Activated CD4-positive, alpha-beta memory T cell treated with anti-CD3 and anti-CD28 coated beads for 36 hours (primary cell): Measurements from ENCODE around the gene GCN1. TPM values are rescaled to one million over a fixed set of nuclear protein-coding genes. Genes with fewer than 3 reads are reported as not detected.

Source experiments
- CTCF ChIA-PET: fragments of 350-600 bp; sonication (Branson Sonifier 250); formaldehyde crosslinking; loops from one replicate; lab custom pipeline; 2021; ENCODE audit warnings: antibody characterized with exemption, inconsistent platforms; lab: Charles Lee
- POLR2A ChIA-PET: fragments of 350-600 bp; sonication (Branson Sonifier 250); formaldehyde crosslinking; loops from one replicate; lab custom pipeline; 2021; ENCODE audit warnings: antibody characterized with exemption; lab: Charles Lee
- DNase-seq: peaks from one replicate; pipeline ENCODE4 v3.0.0-alpha.2; 2020
- H3K27ac Mint-ChIP-seq: one replicate; pipeline ENCODE4 v1.8.0; 2021; ENCODE audit warnings: mixed read lengths
- H3K27me3 Mint-ChIP-seq: one replicate; pipeline ENCODE4 v1.8.0; 2021; ENCODE audit warnings: mixed read lengths
- H3K36me3 Mint-ChIP-seq: one replicate; pipeline ENCODE4 v1.8.0; 2021; ENCODE audit warnings: mixed read lengths
- H3K4me1 Mint-ChIP-seq: one replicate; pipeline ENCODE4 v1.8.0; 2021; ENCODE audit warnings: low read depth, mixed read lengths
- H3K4me3 Mint-ChIP-seq: one replicate; pipeline ENCODE4 v1.8.0; 2021; ENCODE audit warnings: mild to moderate bottlenecking, mixed read lengths
- H3K9me3 Mint-ChIP-seq: one replicate; pipeline ENCODE4 v1.8.0; 2021; ENCODE audit warnings: mixed read lengths
- intact Hi-C: fragments of 100-400 bp; cut with micrococcal nuclease; formaldehyde crosslinking; loops from one replicate; pipeline ENCODE4 v1.15.1; 2023
- total RNA-seq, 2 experiments: library from RNA; stranded (reverse); gene quantifications; one replicate each; pipeline ENCODE4 v1.2.3, GENCODE V29; 2021

GCN1 gene
- total RNA-seq, 2 experiments from 2014 or later = 121 TPM

DNA sequence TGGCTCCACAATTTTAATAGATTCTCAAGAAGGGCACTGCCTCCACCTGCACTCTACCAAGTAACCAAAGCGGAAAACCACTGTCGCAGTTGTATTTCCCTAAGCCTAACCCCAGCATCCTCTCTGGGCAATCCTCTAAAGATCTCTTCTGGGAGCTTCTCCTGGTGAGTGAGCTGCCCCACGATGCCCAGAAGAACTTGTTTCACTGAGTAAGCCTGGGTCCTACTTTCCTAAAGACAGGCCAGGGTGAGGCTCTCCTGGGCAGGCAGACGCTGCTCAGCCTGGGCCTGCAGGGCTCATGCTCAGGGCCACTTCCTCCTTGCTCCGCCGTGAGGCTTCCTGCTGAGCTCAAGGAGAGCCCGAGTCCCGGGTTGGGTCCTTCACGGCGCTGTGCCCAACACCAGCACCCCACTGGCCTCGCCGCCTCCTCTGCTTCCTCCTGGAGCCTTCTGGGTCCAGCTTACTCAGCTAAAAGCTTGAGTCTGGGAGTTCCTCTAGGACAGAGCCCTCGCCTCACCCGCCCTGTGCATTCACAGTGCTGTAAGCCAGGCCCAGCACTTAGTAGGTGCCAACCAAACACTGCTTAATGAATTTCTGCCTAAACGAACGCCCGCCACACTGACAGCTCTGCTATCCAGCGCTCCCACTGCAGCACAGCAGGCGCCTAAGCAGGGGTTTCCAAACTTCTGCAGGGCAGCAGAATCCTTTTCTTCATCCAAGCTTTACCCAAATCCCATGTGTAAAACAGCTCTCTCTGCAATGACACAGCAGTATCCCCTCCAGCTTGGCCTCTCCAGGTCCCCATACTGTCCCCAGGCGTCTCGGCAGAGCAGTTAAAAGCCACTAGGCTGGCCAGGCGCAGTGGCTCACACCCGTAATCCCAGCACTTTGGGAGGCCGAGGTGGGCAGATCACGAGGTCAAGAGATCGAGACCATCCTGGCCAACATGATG lies 83.7 kb downstream of the GCN1 start:
- Mint-ChIP-seq H3K36me3 (peaks cover 35% of the 10 kb centered on the region), H3K27ac (peak overlapping the region; percentile 86), H3K9me3 (no peaks in the 10 kb centered on the region), H3K4me1 (peaks cover 63% of the 10 kb centered on the region), H3K27me3 (no peaks in the 10 kb centered on the region), H3K4me3 (peak overlapping the region; percentile 34)
- intact Hi-C loops = no loop called here
- CTCF ChIA-PET = interaction anchor here (0.7 to 1.7 kb wide), 2 partner anchors 11 to 24 kb away, joined by 3 to 7 read pairs; no protein-coding TSS in a partner anchor
- peak; percentile 69 for DNase-seq
- POLR2A ChIA-PET = interaction anchor here (1.0 to 2.3 kb wide), 8 partner anchors 9 to 181 kb away, joined by 3 to 5 read pairs (median 4); partner anchors contain the start of genes RNU4-2 and RPLP0

- H3K27me3 Mint-ChIP-seq = no peaks in the 10 kb centered on the region
- DNase-seq = no peak
- peaks cover 35% of the 10 kb centered on the region for H3K36me3 Mint-ChIP-seq
- ChIA-PET CTCF (interaction anchor here (1.7 kb wide), 1 partner anchor 23 kb away, joined by 7 read pairs; no protein-coding TSS in a partner anchor), POLR2A (interaction anchor here (0.6 to 1.1 kb wide), 3 partner anchors 13 to 230 kb away, joined by 3 to 4 read pairs (median 3); no protein-coding TSS in a partner anchor)
- no peak overlapping the region for H3K27ac Mint-ChIP-seq
- no peaks in the 10 kb centered on the region for H3K9me3 Mint-ChIP-seq
- H3K4me1 Mint-ChIP-seq = peaks cover 58% of the 10 kb centered on the region
- no peak overlapping the region for H3K4me3 Mint-ChIP-seq
- intact Hi-C loops = no loop called here
Observed at GRCh38 chr12:120109570-120110267, 84.8 kb downstream of the GCN1 start.

GRCh38 chr12:120106151-120106550 lies 88.4 kb downstream of the GCN1 start:
- Mint-ChIP-seq H3K4me3 (no peak overlapping the region), H3K27ac (no peak overlapping the region), H3K36me3 (peaks cover 33% of the 10 kb centered on the region), H3K4me1 (peaks cover 56% of the 10 kb centered on the region), H3K9me3 (no peaks in the 10 kb centered on the region), H3K27me3 (no peaks in the 10 kb centered on the region)
- ChIA-PET CTCF (no interaction called here), POLR2A (no interaction called here)
- intact Hi-C loops = no loop called here
- no peak for DNase-seq

DNA sequence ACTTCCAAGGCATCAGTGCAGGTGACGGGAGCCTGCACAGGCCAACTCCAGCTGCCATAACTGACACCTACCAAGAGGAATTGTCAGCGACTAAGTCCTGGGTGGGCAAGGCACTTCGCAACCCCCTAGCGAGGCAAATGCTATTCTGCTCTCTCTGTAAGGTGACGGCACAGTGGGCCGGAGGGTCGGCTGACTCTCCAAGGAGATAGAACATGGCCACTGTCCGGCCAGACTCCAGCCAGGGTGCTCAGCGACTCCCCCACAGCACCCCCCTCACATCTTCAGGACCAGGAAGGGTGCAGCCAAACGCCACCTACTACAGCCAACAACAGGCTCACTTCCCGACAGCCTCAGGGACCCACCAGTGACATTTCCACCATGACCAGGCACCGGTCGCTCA lies 91.1 kb downstream of the GCN1 start:
- no peak for DNase-seq
- no peak overlapping the region for H3K27ac Mint-ChIP-seq
- CTCF ChIA-PET = no interaction called here
- H3K4me1 Mint-ChIP-seq = peaks cover 39% of the 10 kb centered on the region
- no peak overlapping the region for H3K4me3 Mint-ChIP-seq
- POLR2A ChIA-PET = no interaction called here
- no peaks in the 10 kb centered on the region for H3K27me3 Mint-ChIP-seq
- no peaks in the 10 kb centered on the region for H3K9me3 Mint-ChIP-seq
- peaks cover 31% of the 10 kb centered on the region for H3K36me3 Mint-ChIP-seq
- intact Hi-C loops = no loop called here

DNA sequence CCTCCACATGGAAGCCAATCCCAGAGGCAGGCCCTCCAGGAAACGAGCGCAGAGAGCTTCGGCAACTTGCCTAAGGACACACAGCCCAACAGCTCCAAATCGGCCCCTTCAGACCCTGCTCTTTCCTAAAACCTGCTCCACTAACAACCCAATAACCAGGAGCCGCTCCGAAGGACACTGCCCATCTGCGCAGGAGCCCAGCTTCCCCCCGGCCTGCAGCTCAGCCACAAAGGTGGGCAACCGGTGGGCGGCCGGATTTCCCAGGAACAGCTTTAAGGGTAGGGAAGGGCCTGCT lies 91.5 kb downstream of the GCN1 start:
- intact Hi-C loops = no loop called here
- ChIA-PET POLR2A (interaction anchor here (0.7 kb wide), 1 partner anchor 98 kb away, joined by 3 read pairs; the partner anchor contains the start of gene RPLP0), CTCF (no interaction called here)
- Mint-ChIP-seq H3K4me3 (no peak overlapping the region), H3K4me1 (peaks cover 35% of the 10 kb centered on the region), H3K27ac (no peak overlapping the region), H3K27me3 (no peaks in the 10 kb centered on the region), H3K9me3 (no peaks in the 10 kb centered on the region), H3K36me3 (peaks cover 30% of the 10 kb centered on the region)
- DNase-seq = no peak

GRCh38 chr12:120102189-120103043 lies 92.1 kb downstream of the GCN1 start:
- Mint-ChIP-seq H3K36me3 (peaks cover 27% of the 10 kb centered on the region), H3K9me3 (no peaks in the 10 kb centered on the region), H3K4me1 (peaks cover 32% of the 10 kb centered on the region), H3K4me3 (no peak overlapping the region), H3K27ac (peak overlapping the region; percentile 88), H3K27me3 (no peaks in the 10 kb centered on the region)
- ChIA-PET CTCF (no interaction called here), POLR2A (interaction anchor here (0.7 kb wide), 1 partner anchor 99 kb away, joined by 3 read pairs; the partner anchor contains the start of gene RPLP0)
- no peak for DNase-seq
- intact Hi-C loops = no loop called here

DNA sequence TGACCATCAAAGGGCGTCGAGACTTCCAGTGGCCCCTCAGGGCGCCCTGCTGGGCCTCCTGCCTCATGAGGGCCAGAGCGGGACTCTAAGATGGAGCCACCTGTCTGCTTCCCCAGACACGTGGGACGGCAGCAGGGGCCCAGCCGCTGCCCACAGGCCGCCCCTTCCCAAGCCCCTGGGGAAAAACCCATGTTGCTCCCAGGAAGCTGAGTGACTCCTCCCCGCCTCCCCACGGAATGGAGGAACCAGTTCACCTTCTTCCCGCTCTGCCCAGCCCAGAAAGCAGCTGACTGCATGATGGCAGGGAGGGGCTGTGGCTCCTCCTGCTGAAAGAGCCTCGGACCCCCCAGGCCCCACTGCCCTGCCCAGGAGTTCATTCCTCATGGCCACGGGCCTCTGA lies 92.9 kb downstream of the GCN1 start:
- POLR2A ChIA-PET = no interaction called here
- Mint-ChIP-seq H3K36me3 (peaks cover 23% of the 10 kb centered on the region), H3K27ac (peak overlapping the region; percentile 88), H3K27me3 (no peaks in the 10 kb centered on the region), H3K4me3 (peak overlapping the region; percentile 24), H3K9me3 (no peaks in the 10 kb centered on the region), H3K4me1 (peaks cover 32% of the 10 kb centered on the region)
- CTCF ChIA-PET = no interaction called here
- intact Hi-C loops = no loop called here
- DNase-seq = no peak

DNA sequence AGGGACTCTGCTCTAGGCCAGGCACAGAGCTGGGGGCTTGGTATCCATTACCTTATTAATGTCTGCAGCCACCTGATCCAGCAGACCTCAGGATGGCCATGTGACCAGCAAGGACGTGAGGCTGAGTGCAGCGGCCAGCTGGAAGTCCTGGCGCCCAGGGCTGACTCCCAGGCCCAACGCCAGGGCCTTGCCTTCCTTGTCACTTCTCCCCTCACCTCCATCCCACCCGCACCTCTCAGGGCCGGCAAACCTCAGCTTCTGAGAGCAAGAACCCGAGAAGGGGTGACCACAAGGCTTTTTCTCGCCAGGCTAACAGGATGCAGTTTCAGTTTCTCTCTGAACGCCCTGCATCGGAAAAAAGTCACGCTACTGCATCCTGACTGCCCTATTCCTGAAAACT lies 93.3 kb downstream of the GCN1 start:
- Mint-ChIP-seq H3K27ac (peak overlapping the region; percentile 88), H3K9me3 (no peaks in the 10 kb centered on the region), H3K4me1 (peaks cover 31% of the 10 kb centered on the region), H3K4me3 (peak overlapping the region; percentile 24), H3K27me3 (no peaks in the 10 kb centered on the region), H3K36me3 (peaks cover 24% of the 10 kb centered on the region)
- POLR2A ChIA-PET = no interaction called here
- no peak for DNase-seq
- intact Hi-C loops = no loop called here
- CTCF ChIA-PET = no interaction called here

GRCh38 chr12:120100630-120101029 lies 93.9 kb downstream of the GCN1 start:
- Mint-ChIP-seq H3K27ac (peak overlapping the region; percentile 38), H3K4me3 (no peak overlapping the region), H3K36me3 (peaks cover 22% of the 10 kb centered on the region), H3K9me3 (no peaks in the 10 kb centered on the region), H3K27me3 (no peaks in the 10 kb centered on the region), H3K4me1 (peaks cover 27% of the 10 kb centered on the region)
- intact Hi-C loops = no loop called here
- ChIA-PET CTCF (interaction anchor here (0.6 to 0.8 kb wide), 2 partner anchors 13 to 212 kb away, joined by 3 to 6 read pairs; no protein-coding TSS in a partner anchor), POLR2A (interaction anchor here (0.8 to 1.3 kb wide), 3 partner anchors 14 to 18 kb away, joined by 3 read pairs; no protein-coding TSS in a partner anchor)
- no peak for DNase-seq

GRCh38 chr12:120099738-120100137 lies 94.8 kb downstream of the GCN1 start:
- ChIA-PET POLR2A (interaction anchor here (1.2 to 1.3 kb wide), 2 partner anchors 16 to 18 kb away, joined by 3 read pairs; no protein-coding TSS in a partner anchor), CTCF (interaction anchor here (0.6 to 0.8 kb wide), 2 partner anchors 13 to 211 kb away, joined by 3 to 6 read pairs; no protein-coding TSS in a partner anchor)
- no peak for DNase-seq
- H3K36me3 Mint-ChIP-seq = peaks cover 15% of the 10 kb centered on the region
- H3K4me1 Mint-ChIP-seq = peaks cover 23% of the 10 kb centered on the region
- H3K9me3 Mint-ChIP-seq = no peaks in the 10 kb centered on the region
- H3K4me3 Mint-ChIP-seq = no peak overlapping the region
- H3K27ac Mint-ChIP-seq = no peak overlapping the region
- no peaks in the 10 kb centered on the region for H3K27me3 Mint-ChIP-seq
- intact Hi-C loops = no loop called here

DNA sequence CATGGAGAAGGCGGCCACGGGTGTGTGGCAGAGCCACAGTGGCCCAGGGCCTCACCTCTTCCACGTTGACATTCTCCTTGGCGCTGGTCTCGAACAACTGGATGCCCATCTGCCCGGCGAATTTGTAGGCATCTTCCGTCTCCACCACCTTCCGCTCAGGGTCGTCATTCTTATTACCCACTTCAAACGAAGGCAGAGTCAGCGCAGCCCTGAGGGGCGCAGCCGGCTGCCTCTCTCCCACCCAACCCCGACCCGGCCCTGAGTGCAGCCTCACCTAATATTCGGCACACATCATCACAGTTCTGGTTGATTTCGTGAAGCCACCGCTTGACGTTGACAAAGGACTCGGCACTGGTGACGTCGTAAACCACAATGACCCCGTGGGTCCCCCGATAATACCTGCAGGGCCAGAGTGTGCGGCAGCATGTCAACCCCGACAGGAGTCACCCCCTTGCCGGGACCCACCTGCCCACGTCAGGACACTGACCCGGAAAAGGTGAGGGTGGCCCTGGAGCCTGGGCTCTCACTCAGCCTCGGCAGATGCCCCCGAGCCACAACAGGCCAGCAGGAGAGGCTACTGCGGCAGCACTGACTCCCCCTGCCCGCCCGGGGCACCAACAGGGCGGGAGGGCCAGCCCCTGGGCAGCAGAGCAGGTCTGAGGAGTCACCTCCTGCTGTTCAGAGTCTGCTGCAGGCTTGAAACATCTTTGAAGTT lies 95.6 kb downstream of the GCN1 start:
- H3K27me3 Mint-ChIP-seq = no peaks in the 10 kb centered on the region
- H3K36me3 Mint-ChIP-seq = peaks cover 12% of the 10 kb centered on the region
- CTCF ChIA-PET = no interaction called here
- intact Hi-C loops = no loop called here
- POLR2A ChIA-PET = no interaction called here
- no peak overlapping the region for H3K27ac Mint-ChIP-seq
- H3K4me1 Mint-ChIP-seq = peaks cover 22% of the 10 kb centered on the region
- no peak overlapping the region for H3K4me3 Mint-ChIP-seq
- no peaks in the 10 kb centered on the region for H3K9me3 Mint-ChIP-seq
- no peak for DNase-seq
